IPS-15b (cell line): ENCODE measurements around the gene ODF2.

Experiments
- H3K27me3 ChIP-seq: one replicate; pipeline ENCODE4 v1.6.1; 2013; ENCODE audit warnings: low read length; ENCODE audit not compliant: control insufficient read depth, insufficient read depth
- H3K36me3 ChIP-seq: one replicate; pipeline ENCODE4 v1.6.1; 2013; ENCODE audit warnings: low read length; ENCODE audit not compliant: control insufficient read depth, insufficient read depth
- H3K4me1 ChIP-seq: one replicate; pipeline ENCODE4 v1.6.1; 2013; ENCODE audit warnings: mild to moderate bottlenecking, low read length; ENCODE audit not compliant: control insufficient read depth, insufficient read depth
- H3K4me3 ChIP-seq: one replicate; pipeline ENCODE4 v1.5.1; 2013; ENCODE audit warnings: low read depth, low read length
- H3K9ac ChIP-seq: one replicate; pipeline ENCODE4 v1.6.1; 2013; ENCODE audit warnings: low read depth, mild to moderate bottlenecking, low read length
- H3K9me3 ChIP-seq: one replicate; pipeline ENCODE4 v1.6.1; 2013; ENCODE audit warnings: mild to moderate bottlenecking, low read length; ENCODE audit not compliant: control insufficient read depth, insufficient read depth

The ODF2 gene

GRCh38 chr9:128550226-128550625 is 94.4 kb downstream of the ODF2 start:
- Histone ChIP-seq H3K27me3 (peaks cover 9% of the 10 kb centered on the region), H3K4me3 (no peak overlapping the region), H3K9ac (no peak overlapping the region), H3K9me3 (no peaks in the 10 kb centered on the region), H3K36me3 (no peaks in the 10 kb centered on the region), H3K4me1 (peaks cover 22% of the 10 kb centered on the region)
